ENCODE measurements around the gene ZNF280C.

ZNF280C gene

DNA sequence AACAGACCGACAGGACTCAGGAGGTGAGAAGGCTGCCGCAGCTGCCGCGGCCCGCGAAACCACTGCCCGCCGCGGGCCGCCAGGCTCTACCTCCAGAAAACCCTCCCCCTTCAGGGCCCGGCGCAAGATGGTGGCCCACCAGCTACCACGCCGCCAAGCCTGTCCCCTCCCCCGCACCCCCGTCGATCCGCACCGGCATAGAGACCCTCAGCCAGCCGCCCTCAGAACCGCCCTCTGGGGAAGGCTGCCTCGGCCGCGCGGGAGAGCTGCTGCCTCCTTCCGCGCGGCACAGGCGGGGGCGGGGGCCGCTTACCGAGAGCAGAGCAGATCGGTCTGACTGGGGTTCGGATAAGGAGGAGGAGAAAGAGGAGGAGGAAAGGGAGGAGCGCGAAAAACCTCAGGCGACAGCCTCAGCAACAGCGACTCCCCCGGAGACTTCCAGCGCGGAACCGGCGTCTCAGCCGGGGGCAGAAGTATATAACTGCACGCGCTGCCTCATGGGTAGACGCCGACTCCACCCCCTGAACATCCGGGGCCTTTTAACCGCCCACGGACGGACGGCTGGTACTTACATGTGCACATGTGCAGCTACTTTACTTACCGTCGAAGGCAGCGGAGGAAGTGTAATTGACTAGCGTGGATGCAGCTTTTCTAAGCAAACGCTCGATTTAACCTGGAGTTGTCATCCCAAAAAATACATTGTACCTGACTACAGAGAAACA lies at the start of gene ZNF280C:
Gene ZNF280C (minus strand): TSS at position 451 of the 722 bp plus-strand sequence. CDS start 8,450 bp downstream, outside the sequence.
- peaks cover 21% of the 10 kb centered on the region for H3K4me1 ChIP-seq (ENCODE audit: insufficient read depth, low read length, severe bottlenecking)
- H3K79me2 ChIP-seq (ENCODE audit: insufficient read depth, low read length): peaks cover 33% of the 10 kb centered on the region
- peak within 1 kb of the TSS; percentile 95 for H3K9ac ChIP-seq (ENCODE audit: low read length)
- H4K20me1 ChIP-seq (ENCODE audit: insufficient read depth, low read length): no peaks in the 10 kb centered on the region
- no peak within 1 kb of the TSS for H2AFZ ChIP-seq (ENCODE audit: low read length)
- peak within 1 kb of the TSS; percentile 77 for H3K4me2 ChIP-seq (ENCODE audit: low read length)
- H3K4me3 ChIP-seq (ENCODE audit: low read depth, low read length, poor library complexity, severe bottlenecking): peak within 1 kb of the TSS; percentile 98
- TF ChIP-seq EZH2 (IDR thresholded peaks at IDR 0.05; ENCODE audit: borderline replicate concordance, low read length): no peak
- TF ChIP-seq, protein P1, sequence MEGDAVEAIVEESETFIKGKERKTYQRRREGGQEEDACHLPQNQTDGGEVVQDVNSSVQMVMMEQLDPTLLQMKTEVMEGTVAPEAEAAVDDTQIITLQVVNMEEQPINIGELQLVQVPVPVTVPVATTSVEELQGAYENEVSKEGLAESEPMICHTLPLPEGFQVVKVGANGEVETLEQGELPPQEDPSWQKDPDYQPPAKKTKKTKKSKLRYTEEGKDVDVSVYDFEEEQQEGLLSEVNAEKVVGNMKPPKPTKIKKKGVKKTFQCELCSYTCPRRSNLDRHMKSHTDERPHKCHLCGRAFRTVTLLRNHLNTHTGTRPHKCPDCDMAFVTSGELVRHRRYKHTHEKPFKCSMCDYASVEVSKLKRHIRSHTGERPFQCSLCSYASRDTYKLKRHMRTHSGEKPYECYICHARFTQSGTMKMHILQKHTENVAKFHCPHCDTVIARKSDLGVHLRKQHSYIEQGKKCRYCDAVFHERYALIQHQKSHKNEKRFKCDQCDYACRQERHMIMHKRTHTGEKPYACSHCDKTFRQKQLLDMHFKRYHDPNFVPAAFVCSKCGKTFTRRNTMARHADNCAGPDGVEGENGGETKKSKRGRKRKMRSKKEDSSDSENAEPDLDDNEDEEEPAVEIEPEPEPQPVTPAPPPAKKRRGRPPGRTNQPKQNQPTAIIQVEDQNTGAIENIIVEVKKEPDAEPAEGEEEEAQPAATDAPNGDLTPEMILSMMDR (IDR thresholded peaks at IDR 0.05; ENCODE audit: low read length): peak; percentile 27; the same call in 1 of the 2 replicates
- no peaks in the 10 kb centered on the region for H3F3A ChIP-seq (ENCODE audit: insufficient read depth, low read length)
- no peaks in the 10 kb centered on the region for H3K9me3 ChIP-seq (ENCODE audit: low read length)
- H3K9me2 ChIP-seq (ENCODE audit: low read depth, low read length): no peaks in the 10 kb centered on the region
- H3K36me3 ChIP-seq (ENCODE audit: insufficient read depth, low read length): no peaks in the 10 kb centered on the region; the same call in 1 of the 2 replicates
- peak within 1 kb of the TSS; percentile 63 for H3K27ac ChIP-seq (ENCODE audit: low read depth, low read length, poor library complexity, severe bottlenecking)
- H3K27me3 ChIP-seq (ENCODE audit: insufficient read depth, low read length): no peaks in the 10 kb centered on the region

DNA sequence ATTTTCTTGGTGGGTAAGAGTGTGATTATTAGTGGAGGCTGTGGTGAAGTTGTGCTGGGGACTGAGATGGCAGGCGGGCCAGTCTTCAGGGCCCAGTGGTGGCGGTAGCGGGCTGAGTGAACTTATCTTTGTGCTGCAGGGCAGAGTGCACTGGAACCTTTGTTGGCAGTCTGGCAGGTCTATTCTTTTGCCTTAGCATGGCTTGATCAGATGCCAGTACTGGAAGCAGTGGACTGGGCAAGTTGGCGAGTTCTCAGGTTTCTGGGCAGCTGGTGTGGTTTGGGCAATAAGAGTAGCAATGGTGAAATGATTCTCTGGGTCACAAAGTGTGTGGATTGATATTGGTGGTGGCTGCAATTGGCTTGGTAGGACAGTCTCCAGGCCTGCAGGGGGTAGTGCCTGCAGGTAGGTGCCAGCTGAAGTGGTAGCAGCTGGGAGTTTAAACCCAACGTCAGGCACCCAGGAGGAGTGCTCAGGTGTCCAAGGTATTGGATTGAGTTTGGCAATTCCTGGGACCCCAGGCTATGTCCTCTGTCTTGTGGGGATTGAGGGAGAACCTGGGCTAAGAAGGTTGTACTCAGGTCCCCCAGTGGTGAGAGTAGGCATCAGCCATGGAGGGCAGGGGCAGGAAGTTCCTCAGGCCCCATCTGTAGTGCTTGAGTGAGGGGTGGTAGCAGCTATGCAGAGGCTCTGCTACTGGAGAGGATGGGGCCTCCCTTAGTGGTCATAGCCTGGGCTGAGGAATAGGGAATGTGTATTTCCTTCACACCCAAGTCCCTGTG lies 36.1 kb upstream of the ZNF280C start:
- H3K27me3 ChIP-seq (ENCODE audit: insufficient read depth, low read length): no peaks in the 10 kb centered on the region

GRCh38 chrX:130301977-130302376 lies 33.3 kb upstream of the ZNF280C start:
- no peaks in the 10 kb centered on the region for H3K36me3 ChIP-seq (ENCODE audit: insufficient read depth, low read length)
- H3F3A ChIP-seq (ENCODE audit: insufficient read depth, low read length): no peaks in the 10 kb centered on the region
- H3K9ac ChIP-seq (ENCODE audit: low read length): no peak overlapping the region
- H3K4me2 ChIP-seq (ENCODE audit: low read length): no peak overlapping the region
- H3K4me1 ChIP-seq (ENCODE audit: insufficient read depth, low read length, severe bottlenecking): no peaks in the 10 kb centered on the region
- no peak overlapping the region for H3K4me3 ChIP-seq (ENCODE audit: low read depth, low read length, poor library complexity, severe bottlenecking)
- no peaks in the 10 kb centered on the region for H3K9me3 ChIP-seq (ENCODE audit: low read length)
- H3K79me2 ChIP-seq (ENCODE audit: insufficient read depth, low read length): no peaks in the 10 kb centered on the region
- TF ChIP-seq, protein P1 (IDR thresholded peaks at IDR 0.05; ENCODE audit: low read length): no peak
- TF ChIP-seq EZH2 (IDR thresholded peaks at IDR 0.05; ENCODE audit: borderline replicate concordance, low read length): no peak
- no peaks in the 10 kb centered on the region for H3K27me3 ChIP-seq (ENCODE audit: insufficient read depth, low read length)
- no peaks in the 10 kb centered on the region for H4K20me1 ChIP-seq (ENCODE audit: insufficient read depth, low read length)
- H2AFZ ChIP-seq (ENCODE audit: low read length): no peak overlapping the region
- H3K9me2 ChIP-seq (ENCODE audit: low read depth, low read length): no peaks in the 10 kb centered on the region
- no peak overlapping the region for H3K27ac ChIP-seq (ENCODE audit: low read depth, low read length, poor library complexity, severe bottlenecking)

More for the DNA sequence above, 36.1 kb upstream of the ZNF280C start:
- no peak for TF ChIP-seq EZH2 (IDR thresholded peaks at IDR 0.05; ENCODE audit: borderline replicate concordance, low read length)
- TF ChIP-seq, protein P1 (IDR thresholded peaks at IDR 0.05; ENCODE audit: low read length): no peak
- Histone ChIP-seq H3K36me3 (ENCODE audit: insufficient read depth, low read length) (no peaks in the 10 kb centered on the region), H4K20me1 (ENCODE audit: insufficient read depth, low read length) (no peaks in the 10 kb centered on the region), H3K9ac (ENCODE audit: low read length) (no peak overlapping the region), H3K79me2 (ENCODE audit: insufficient read depth, low read length) (no peaks in the 10 kb centered on the region), H3K9me3 (ENCODE audit: low read length) (no peaks in the 10 kb centered on the region), H3F3A (ENCODE audit: insufficient read depth, low read length) (no peaks in the 10 kb centered on the region), H3K9me2 (ENCODE audit: low read depth, low read length) (no peaks in the 10 kb centered on the region), H3K4me2 (ENCODE audit: low read length) (no peak overlapping the region), H3K4me3 (ENCODE audit: low read depth, low read length, poor library complexity, severe bottlenecking) (no peak overlapping the region), H3K27ac (ENCODE audit: low read depth, low read length, poor library complexity, severe bottlenecking) (no peak overlapping the region), H2AFZ (ENCODE audit: low read length) (no peak overlapping the region), H3K4me1 (ENCODE audit: insufficient read depth, low read length, severe bottlenecking) (no peaks in the 10 kb centered on the region)
